HL-60/S4 (cell line): Measurements from ENCODE around the gene DISP3.

Experiments used
- in situ Hi-C: fragments of 300-500 bp; cut with MboI; formaldehyde crosslinking; loops from 2 replicates; pipeline ENCODE4 v1.14.3; 2022; ENCODE audit warnings: low sequenced_read_pairs

Gene DISP3

GRCh38 chr1:11538886-11539285 lies 59.9 kb downstream of the DISP3 start:
- in situ Hi-C loops = no loop called here

- in situ Hi-C loops = no loop called here
Measured at GRCh38 chr1:11539850-11540772, 61.2 kb downstream of the DISP3 start.

- in situ Hi-C loops = no loop called here
Measured at GRCh38 chr1:11540773-11541160, 61.8 kb downstream of the DISP3 start.

GRCh38 chr1:11541236-11541635 lies 62.3 kb downstream of the DISP3 start:
- in situ Hi-C loops = no loop called here

- in situ Hi-C loops = no loop called here
Measured at GRCh38 chr1:11541956-11542355, 63.0 kb downstream of the DISP3 start.

GRCh38 chr1:11543392-11543791 lies 64.4 kb downstream of the DISP3 start:
- in situ Hi-C loops = no loop called here

- in situ Hi-C loops = no loop called here
Measured at GRCh38 chr1:11543796-11544195, 64.8 kb downstream of the DISP3 start.

- in situ Hi-C loops = no loop called here
Measured at GRCh38 chr1:11546456-11546855, 67.5 kb downstream of the DISP3 start.

GRCh38 chr1:11550664-11551283 lies 71.8 kb downstream of the DISP3 start:
- in situ Hi-C loops = no loop called here

GRCh38 chr1:11558276-11558675 lies 79.3 kb downstream of the DISP3 start:
- in situ Hi-C loops = no loop called here

GRCh38 chr1:11558871-11559590 lies 80.1 kb downstream of the DISP3 start:
- in situ Hi-C loops = no loop called here

- in situ Hi-C loops = no loop called here
Measured at GRCh38 chr1:11559591-11559970, 80.6 kb downstream of the DISP3 start.

GRCh38 chr1:11560061-11560460 lies 81.1 kb downstream of the DISP3 start:
- in situ Hi-C loops = no loop called here

- in situ Hi-C loops = no loop called here
Measured at GRCh38 chr1:11561740-11562139, 82.8 kb downstream of the DISP3 start.

- in situ Hi-C loops = no loop called here
Measured at GRCh38 chr1:11562664-11563063, 83.7 kb downstream of the DISP3 start.

- in situ Hi-C loops = no loop called here
Measured at GRCh38 chr1:11563560-11564069, 84.7 kb downstream of the DISP3 start.

GRCh38 chr1:11564237-11564636 lies 85.3 kb downstream of the DISP3 start:
- in situ Hi-C loops = no loop called here

GRCh38 chr1:11566042-11566850 lies 87.3 kb downstream of the DISP3 start:
- in situ Hi-C loops = no loop called here

- in situ Hi-C loops = no loop called here
Measured at GRCh38 chr1:11567244-11568065, 88.5 kb downstream of the DISP3 start.

GRCh38 chr1:11568687-11569086 lies 89.7 kb downstream of the DISP3 start:
- in situ Hi-C loops = no loop called here
